Breast epithelium (tissue), 4 donors: ENCODE measurements around the gene MYH10. TPM values are rescaled to one million over a fixed set of nuclear protein-coding genes. Genes with fewer than 3 reads are reported as not detected.

Source experiments
- DNase-seq, 2 donors: peaks; one replicate each; pipeline ENCODE4 v3.0.0-alpha.2; 2019; ENCODE audit warnings: low spot score in 2 of 2
- H3K27ac ChIP-seq, 2 donors: fragments of 200-600 bp; sonication (generic) in 1 of 2; one replicate each; pipeline ENCODE4 v1.5.1; 2016 to 2019; ENCODE audit warnings: mild to moderate bottlenecking in 1 of 2
- H3K27me3 ChIP-seq, 2 donors: fragments of 200-600 bp; sonication (generic) in 1 of 2; one replicate each; pipeline versions ENCODE4 v1.5.1 to v1.6.0; 2017 to 2019; ENCODE audit warnings: control low read depth in 1 of 2, mild to moderate bottlenecking in 1 of 2
- H3K36me3 ChIP-seq: fragments of 200-600 bp; one replicate; pipeline ENCODE4 v1.5.1; 2019
- H3K4me1 ChIP-seq, 2 donors: fragments of 200-600 bp; sonication (generic); one replicate each; pipeline ENCODE4 v1.5.1; 2016 to 2019; ENCODE audit warnings: control low read depth in 1 of 2
- H3K4me3 ChIP-seq, 3 donors: fragments of 200-600 bp; sonication (generic); 1 replicate in 2 of 3; 2 replicates in 1 of 3; pipeline ENCODE4 v1.5.1; 2016 to 2019; ENCODE audit warnings: mild to moderate bottlenecking in 3 of 3, moderate library complexity in 2 of 3
- H3K9me3 ChIP-seq, 2 donors: fragments of 200-600 bp; sonication (generic) in 1 of 2; one replicate each; pipeline ENCODE4 v1.5.1; 2016 to 2019; ENCODE audit warnings: control low read depth in 1 of 2
- POLR2A ChIP-seq: fragments of 450-650 bp; IDR thresholded peaks from one replicate; pipeline ENCODE4 v1.6.1; 2016; ENCODE audit warnings: antibody characterized with exemption, mild to moderate bottlenecking, moderate library complexity
- POLR2AphosphoS5 ChIP-seq, 3 donors: sonication (generic); formaldehyde crosslinking; IDR thresholded peaks; one replicate each; pipeline ENCODE4 v1.6.1; 2017; ENCODE audit warnings: antibody characterized with exemption in 3 of 3
- intact Hi-C: fragments of 100-400 bp; cut with DNase I; formaldehyde crosslinking; loops from one replicate; pipeline ENCODE4 v1.15.1; 2023; ENCODE audit warnings: low total_unique reads
- total RNA-seq, 3 donors: library from RNA; depleted of rRNA; stranded (reverse); fragments of >200 nt; gene quantifications; one replicate each; pipeline ENCODE4 v1.1.0, GENCODE V29; 2016
- TF ChIP-seq, protein P1 (sequence below), 3 donors: fragments of 450-650 bp; IDR thresholded peaks; one replicate each; pipeline ENCODE4 v1.5.1; 2016 to 2017; ENCODE audit warnings: antibody characterized with exemption in 3 of 3, mild to moderate bottlenecking in 3 of 3, moderate library complexity in 3 of 3

The MYH10 gene
- total RNA-seq, 3 donors from 2014 or later, result 46.2 to 54.7 (median 46.7) TPM

DNA sequence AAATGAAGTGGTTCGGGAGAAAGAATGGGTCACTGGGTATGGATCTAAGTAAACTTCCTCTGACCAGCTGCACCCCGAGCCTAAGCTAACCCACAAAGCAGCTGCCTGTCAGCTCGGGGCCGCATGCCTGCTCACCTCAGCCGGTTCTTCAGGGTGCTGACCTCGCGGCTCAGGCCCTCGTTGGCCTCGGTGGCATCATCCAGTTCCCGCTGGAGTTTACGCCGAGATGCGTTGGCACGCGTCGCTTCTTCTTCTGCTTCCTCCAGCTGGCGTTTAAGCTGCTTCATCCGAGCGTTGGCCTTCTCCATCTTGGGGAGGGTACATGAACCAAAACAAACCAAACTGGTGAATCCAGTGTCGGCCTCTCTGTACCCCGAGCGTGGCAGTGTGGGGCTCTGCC lies 153.8 kb downstream of the MYH10 start:
- TF ChIP-seq POLR2AphosphoS5 (IDR thresholded peaks at IDR 0.05), result no peak
- no peak for TF ChIP-seq POLR2A
- TF ChIP-seq, protein P1, sequence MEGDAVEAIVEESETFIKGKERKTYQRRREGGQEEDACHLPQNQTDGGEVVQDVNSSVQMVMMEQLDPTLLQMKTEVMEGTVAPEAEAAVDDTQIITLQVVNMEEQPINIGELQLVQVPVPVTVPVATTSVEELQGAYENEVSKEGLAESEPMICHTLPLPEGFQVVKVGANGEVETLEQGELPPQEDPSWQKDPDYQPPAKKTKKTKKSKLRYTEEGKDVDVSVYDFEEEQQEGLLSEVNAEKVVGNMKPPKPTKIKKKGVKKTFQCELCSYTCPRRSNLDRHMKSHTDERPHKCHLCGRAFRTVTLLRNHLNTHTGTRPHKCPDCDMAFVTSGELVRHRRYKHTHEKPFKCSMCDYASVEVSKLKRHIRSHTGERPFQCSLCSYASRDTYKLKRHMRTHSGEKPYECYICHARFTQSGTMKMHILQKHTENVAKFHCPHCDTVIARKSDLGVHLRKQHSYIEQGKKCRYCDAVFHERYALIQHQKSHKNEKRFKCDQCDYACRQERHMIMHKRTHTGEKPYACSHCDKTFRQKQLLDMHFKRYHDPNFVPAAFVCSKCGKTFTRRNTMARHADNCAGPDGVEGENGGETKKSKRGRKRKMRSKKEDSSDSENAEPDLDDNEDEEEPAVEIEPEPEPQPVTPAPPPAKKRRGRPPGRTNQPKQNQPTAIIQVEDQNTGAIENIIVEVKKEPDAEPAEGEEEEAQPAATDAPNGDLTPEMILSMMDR (IDR thresholded peaks at IDR 0.05), result no peak
- no peak for DNase-seq

DNA sequence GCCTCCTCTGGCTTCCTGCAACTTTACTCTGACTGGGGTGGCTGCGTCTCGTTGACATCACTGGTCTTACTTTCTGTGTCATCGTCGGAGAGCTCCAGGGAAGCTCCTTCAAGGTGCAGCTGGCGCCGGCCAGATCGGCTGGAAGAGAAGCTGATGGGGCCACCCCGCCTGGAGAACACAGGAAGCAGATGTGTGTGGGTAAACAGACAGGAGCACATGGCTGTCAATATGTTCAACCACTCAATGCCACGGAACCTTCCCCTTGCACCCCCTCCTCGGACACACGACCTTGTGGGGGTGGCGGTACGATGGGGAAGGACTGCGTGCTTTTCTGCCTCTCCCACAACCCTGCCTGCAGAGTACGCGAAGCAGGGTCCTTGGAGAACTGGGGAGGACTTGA lies 154.7 kb downstream of the MYH10 start:
- H3K27ac ChIP-seq, result no peak overlapping the region
- H3K4me3 ChIP-seq, result no peak overlapping the region
- TF ChIP-seq, protein P1 (IDR thresholded peaks at IDR 0.05), result no peak
- TF ChIP-seq POLR2AphosphoS5 (IDR thresholded peaks at IDR 0.05) (no peak), POLR2A (no peak)
- peaks cover 5 to 12% of the 10 kb centered on the region in 2 donors for H3K4me1 ChIP-seq
- no peaks in the 10 kb centered on the region for H3K27me3 ChIP-seq
- H3K9me3 ChIP-seq, result no peaks in the 10 kb centered on the region
- H3K36me3 ChIP-seq, result peaks cover 5% of the 10 kb centered on the region
- intact Hi-C loops, result no loop called here
- no peak for DNase-seq

More for the DNA sequence above, 153.8 kb downstream of the MYH10 start:
- H3K9me3 ChIP-seq, result no peaks in the 10 kb centered on the region
- no peak overlapping the region for H3K27ac ChIP-seq
- H3K36me3 ChIP-seq, result peaks cover 5% of the 10 kb centered on the region
- peaks cover 5 to 12% of the 10 kb centered on the region in 2 donors for H3K4me1 ChIP-seq
- no peak overlapping the region for H3K4me3 ChIP-seq
- no peaks in the 10 kb centered on the region for H3K27me3 ChIP-seq
- intact Hi-C loops, result no loop called here

DNA sequence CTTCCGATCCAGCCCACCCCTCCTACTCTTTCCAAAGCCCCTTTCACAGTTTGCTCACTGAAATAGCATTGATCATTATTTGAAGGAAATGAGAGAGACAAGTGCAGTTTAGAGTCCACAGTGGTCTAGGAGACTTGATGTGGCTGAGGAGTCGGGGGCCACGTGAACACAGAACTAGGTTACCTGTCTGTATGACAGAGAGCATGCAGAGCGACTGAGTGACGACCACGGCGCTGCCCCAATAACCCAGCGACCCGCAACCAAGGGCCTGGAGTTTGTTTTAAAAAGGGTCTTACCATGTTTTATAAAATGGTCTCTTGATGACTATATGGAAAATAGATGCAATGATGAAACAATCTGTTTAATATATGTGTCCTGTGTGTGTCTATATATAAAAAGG lies 155.3 kb downstream of the MYH10 start:
- Histone ChIP-seq H3K36me3 (peaks cover 5% of the 10 kb centered on the region), H3K4me1 (peaks cover 7 to 10% of the 10 kb centered on the region in 2 donors), H3K9me3 (no peaks in the 10 kb centered on the region), H3K27me3 (no peaks in the 10 kb centered on the region), H3K27ac (no peak overlapping the region), H3K4me3 (no peak overlapping the region)
- no peak for DNase-seq
- no peak for TF ChIP-seq POLR2A
- TF ChIP-seq, protein P1 (IDR thresholded peaks at IDR 0.05), result no peak
- no peak for TF ChIP-seq POLR2AphosphoS5 (IDR thresholded peaks at IDR 0.05)
- intact Hi-C loops, result no loop called here

DNA sequence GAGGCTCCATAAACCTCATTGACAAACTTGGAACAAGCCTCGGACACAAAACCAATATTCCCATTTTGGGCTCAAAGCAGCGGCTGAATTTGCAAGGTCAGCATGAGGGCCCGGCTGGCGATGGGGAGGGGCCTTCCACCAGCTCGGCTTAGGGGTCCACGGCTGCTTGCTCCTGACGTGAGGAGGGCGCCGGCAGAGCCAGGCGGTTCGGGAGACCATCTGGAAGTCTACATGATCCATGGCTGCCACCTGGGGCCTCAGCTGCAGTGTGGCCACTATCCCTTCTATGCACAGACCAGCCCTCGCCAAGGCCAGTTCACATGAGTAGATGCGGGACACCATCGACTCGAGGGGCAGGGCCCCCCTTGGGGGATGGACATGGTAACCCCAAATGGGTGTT lies 155.7 kb downstream of the MYH10 start:
- no peak for TF ChIP-seq POLR2A
- no peak for TF ChIP-seq POLR2AphosphoS5 (IDR thresholded peaks at IDR 0.05)
- TF ChIP-seq, protein P1 (IDR thresholded peaks at IDR 0.05), result no peak
- Histone ChIP-seq H3K27me3 (no peaks in the 10 kb centered on the region), H3K4me1 (peaks cover 3 to 6% of the 10 kb centered on the region in 2 donors), H3K9me3 (no peaks in the 10 kb centered on the region), H3K27ac (no peak overlapping the region), H3K36me3 (peaks cover 5% of the 10 kb centered on the region), H3K4me3 (no peak overlapping the region)
- intact Hi-C loops, result no loop called here
- no peak for DNase-seq

DNA sequence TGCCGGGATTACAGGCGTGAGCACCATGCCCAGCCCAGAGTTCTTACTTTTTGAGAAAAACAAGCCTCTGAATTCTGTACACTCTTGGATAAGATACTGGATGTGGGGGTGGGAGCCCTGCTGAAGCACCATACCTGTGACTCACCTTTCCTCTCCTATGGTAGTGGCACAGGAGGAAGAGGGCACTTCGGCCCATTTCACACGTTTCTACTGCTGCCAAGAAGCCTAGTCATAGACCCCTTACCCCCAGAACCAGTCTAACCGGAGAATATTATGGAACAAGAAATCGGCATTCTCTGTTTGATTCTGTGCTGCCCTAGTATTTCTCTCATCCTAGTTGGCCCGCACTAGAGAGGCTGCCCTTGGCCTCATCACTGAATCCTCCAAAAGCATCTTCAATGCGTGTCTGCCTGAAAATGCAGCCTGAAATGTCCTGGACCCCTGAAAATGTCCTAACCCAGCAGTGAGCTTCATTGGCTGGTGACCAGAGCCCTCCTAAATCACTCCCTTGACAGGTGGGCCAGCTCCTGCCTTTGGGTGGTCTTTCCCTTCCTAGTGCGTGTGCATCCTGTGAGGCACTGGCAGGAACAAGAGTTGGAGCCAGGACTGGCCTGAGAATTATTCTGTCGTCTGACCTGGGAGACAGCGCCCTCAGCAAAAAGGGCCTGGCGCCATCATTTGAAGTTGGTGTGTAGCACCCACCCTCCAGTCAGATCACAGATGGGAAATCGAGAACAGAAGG lies 156.9 kb downstream of the MYH10 start:
- intact Hi-C loops, result no loop called here
- no peak for TF ChIP-seq POLR2A
- TF ChIP-seq, protein P1 (IDR thresholded peaks at IDR 0.05), result no peak
- no peak for TF ChIP-seq POLR2AphosphoS5 (IDR thresholded peaks at IDR 0.05)
- Histone ChIP-seq H3K36me3 (peaks cover 5% of the 10 kb centered on the region), H3K9me3 (no peaks in the 10 kb centered on the region), H3K27ac (no peak overlapping the region), H3K27me3 (no peaks in the 10 kb centered on the region), H3K4me1 (peaks cover 0 to 5% of the 10 kb centered on the region in 2 donors), H3K4me3 (no peak overlapping the region)
- no peak for DNase-seq
